ENCODE data around the gene CELF6.
A peak's percentile ranks its signal among the peaks of the same experiment; 100 is the strongest.
"Not testable (repeated sequence)": the region's sequence is repeated elsewhere in the genome, so short reads cannot be mapped to it uniquely, and the experiment has no call there.

Gene CELF6

DNA sequence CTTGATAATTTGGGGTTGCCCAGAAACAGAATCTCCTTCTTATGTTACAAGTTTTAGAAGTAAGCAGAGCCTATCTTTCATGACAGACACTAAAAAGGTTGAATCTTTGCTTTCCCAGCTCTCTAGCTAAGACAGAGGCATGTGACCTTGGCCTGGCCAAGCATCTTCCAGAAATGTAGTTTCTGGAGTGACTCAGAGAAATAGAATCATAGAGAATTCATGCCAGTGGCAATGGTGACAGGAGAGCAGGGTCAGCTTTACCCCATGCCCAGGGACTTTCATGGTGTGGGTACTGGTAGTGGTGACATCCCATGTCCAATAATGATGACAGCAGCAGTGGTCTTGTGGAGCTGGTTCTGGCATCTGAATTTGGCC is 43.6 kb downstream of the CELF6 start:
- Histone ChIP-seq H3K9me2 (replicated peaks; ENCODE audit: control insufficient read depth, low read length) (0 out of 2 replicates have a peak, but pooled peaks cover 2% of the 10 kb centered on the region), H3K27me3 (ENCODE audit: control insufficient read depth, low read length) (peaks cover 3% of the 10 kb centered on the region), H3K4me3 (ENCODE audit: low read length) (no peak overlapping the region), H3K79me2 (ENCODE audit: control insufficient read depth, low read length) (peaks cover 17% of the 10 kb centered on the region), H3K4me2 (ENCODE audit: low read length) (no peak overlapping the region), H3K27ac (ENCODE audit: low read depth, low read length) (no peak overlapping the region), H3K4me1 (ENCODE audit: control insufficient read depth, low read length) (peaks cover 14% of the 10 kb centered on the region), H3F3A (ENCODE audit: control insufficient read depth, insufficient read depth) (no peaks in the 10 kb centered on the region), H4K20me1 (ENCODE audit: control insufficient read depth, insufficient read depth, low read depth, low read length) (no peaks in the 10 kb centered on the region), H3K36me3 (ENCODE audit: control insufficient read depth, low read length) (peaks cover 6% of the 10 kb centered on the region; the same call in 1 of the 2 replicates), H3K9me3 (ENCODE audit: control insufficient read depth, insufficient read depth, low read length) (no peaks in the 10 kb centered on the region)
- TF ChIP-seq EZH2phosphoT487 (IDR thresholded peaks at IDR 0.05; ENCODE audit: borderline replicate concordance, low read length), result no peak
- TF ChIP-seq, protein P1, sequence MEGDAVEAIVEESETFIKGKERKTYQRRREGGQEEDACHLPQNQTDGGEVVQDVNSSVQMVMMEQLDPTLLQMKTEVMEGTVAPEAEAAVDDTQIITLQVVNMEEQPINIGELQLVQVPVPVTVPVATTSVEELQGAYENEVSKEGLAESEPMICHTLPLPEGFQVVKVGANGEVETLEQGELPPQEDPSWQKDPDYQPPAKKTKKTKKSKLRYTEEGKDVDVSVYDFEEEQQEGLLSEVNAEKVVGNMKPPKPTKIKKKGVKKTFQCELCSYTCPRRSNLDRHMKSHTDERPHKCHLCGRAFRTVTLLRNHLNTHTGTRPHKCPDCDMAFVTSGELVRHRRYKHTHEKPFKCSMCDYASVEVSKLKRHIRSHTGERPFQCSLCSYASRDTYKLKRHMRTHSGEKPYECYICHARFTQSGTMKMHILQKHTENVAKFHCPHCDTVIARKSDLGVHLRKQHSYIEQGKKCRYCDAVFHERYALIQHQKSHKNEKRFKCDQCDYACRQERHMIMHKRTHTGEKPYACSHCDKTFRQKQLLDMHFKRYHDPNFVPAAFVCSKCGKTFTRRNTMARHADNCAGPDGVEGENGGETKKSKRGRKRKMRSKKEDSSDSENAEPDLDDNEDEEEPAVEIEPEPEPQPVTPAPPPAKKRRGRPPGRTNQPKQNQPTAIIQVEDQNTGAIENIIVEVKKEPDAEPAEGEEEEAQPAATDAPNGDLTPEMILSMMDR (IDR thresholded peaks at IDR 0.05; ENCODE audit: low read depth, low read length, poor library complexity, severe bottlenecking), result no peak

- H3K36me3 ChIP-seq (ENCODE audit: control insufficient read depth, low read length), result peaks cover 11% of the 10 kb centered on the region
- H3K9me2 ChIP-seq (replicated peaks; ENCODE audit: control insufficient read depth, low read length); H3F3A ChIP-seq (ENCODE audit: control insufficient read depth, insufficient read depth); H3K27ac ChIP-seq (ENCODE audit: low read depth, low read length); H3K4me3 ChIP-seq (ENCODE audit: low read length); H4K20me1 ChIP-seq (ENCODE audit: control insufficient read depth, insufficient read depth, low read depth, low read length); H3K9me3 ChIP-seq (ENCODE audit: control insufficient read depth, insufficient read depth, low read length); H3K4me2 ChIP-seq (ENCODE audit: low read length); H3K27me3 ChIP-seq (ENCODE audit: control insufficient read depth, low read length): not testable (repeated sequence)
- H3K4me1 ChIP-seq (ENCODE audit: control insufficient read depth, low read length), result peaks cover 19% of the 10 kb centered on the region
- peaks cover 22% of the 10 kb centered on the region for H3K79me2 ChIP-seq (ENCODE audit: control insufficient read depth, low read length)
Observed at GRCh38 chr15:72275635-72276325, 44.2 kb downstream of the CELF6 start.

DNA sequence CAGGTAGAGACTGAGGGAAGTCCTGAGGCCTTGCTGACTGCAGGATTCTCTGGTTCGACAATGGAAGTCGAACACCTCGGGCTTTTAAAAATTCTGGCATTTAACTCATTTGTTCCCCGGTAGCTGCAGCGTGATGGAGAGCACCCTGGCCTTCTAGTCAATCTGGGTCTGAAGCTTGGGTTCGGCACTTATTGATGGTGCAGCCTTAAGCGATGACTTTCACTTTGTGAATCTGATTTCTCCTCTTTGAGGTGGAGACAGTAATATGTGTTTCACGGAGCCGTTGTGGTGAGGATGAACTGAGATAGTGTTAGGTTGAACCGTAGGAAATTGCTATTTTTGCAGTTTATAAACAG is 47.0 kb downstream of the CELF6 start:
- H3F3A ChIP-seq (ENCODE audit: control insufficient read depth, insufficient read depth), result 0 out of 2 replicates have a peak, but pooled peaks cover 3% of the 10 kb centered on the region
- H3K4me1 ChIP-seq (ENCODE audit: control insufficient read depth, low read length), result peaks cover 29% of the 10 kb centered on the region
- no peak for TF ChIP-seq EZH2phosphoT487 (IDR thresholded peaks at IDR 0.05; ENCODE audit: borderline replicate concordance, low read length)
- TF ChIP-seq, protein P1 (IDR thresholded peaks at IDR 0.05; ENCODE audit: low read depth, low read length, poor library complexity, severe bottlenecking), result no peak
- peaks cover 35% of the 10 kb centered on the region for H3K36me3 ChIP-seq (ENCODE audit: control insufficient read depth, low read length)
- H3K79me2 ChIP-seq (ENCODE audit: control insufficient read depth, low read length), result peaks cover 40% of the 10 kb centered on the region
- H3K9me3 ChIP-seq (ENCODE audit: control insufficient read depth, insufficient read depth, low read length), result no peaks in the 10 kb centered on the region
- peak overlapping the region; percentile 79 for H3K4me3 ChIP-seq (ENCODE audit: low read length)
- H3K27ac ChIP-seq (ENCODE audit: low read depth, low read length), result no peak overlapping the region
- H4K20me1 ChIP-seq (ENCODE audit: control insufficient read depth, insufficient read depth, low read depth, low read length), result no peaks in the 10 kb centered on the region
- 0 out of 2 replicates have a peak, but pooled peaks cover 2% of the 10 kb centered on the region for H3K9me2 ChIP-seq (replicated peaks; ENCODE audit: control insufficient read depth, low read length)
- no peaks in the 10 kb centered on the region; the same call in 1 of the 2 replicates for H3K27me3 ChIP-seq (ENCODE audit: control insufficient read depth, low read length)
- H3K4me2 ChIP-seq (ENCODE audit: low read length), result peak overlapping the region; percentile 90

- Histone ChIP-seq H4K20me1 (ENCODE audit: control insufficient read depth, insufficient read depth, low read depth, low read length) (no peaks in the 10 kb centered on the region), H3K9me2 (replicated peaks; ENCODE audit: control insufficient read depth, low read length) (0 out of 2 replicates have a peak, but pooled peaks cover 2% of the 10 kb centered on the region), H3F3A (ENCODE audit: control insufficient read depth, insufficient read depth) (0 out of 2 replicates have a peak, but pooled peaks cover 3% of the 10 kb centered on the region), H3K27me3 (ENCODE audit: control insufficient read depth, low read length) (no peaks in the 10 kb centered on the region; the same call in 1 of the 2 replicates), H3K4me3 (ENCODE audit: low read length) (peak within 1 kb of the TSS; percentile 90), H3K4me2 (ENCODE audit: low read length) (peak within 1 kb of the TSS; percentile 90), H3K79me2 (ENCODE audit: control insufficient read depth, low read length) (peaks cover 41% of the 10 kb centered on the region), H3K36me3 (ENCODE audit: control insufficient read depth, low read length) (peaks cover 41% of the 10 kb centered on the region), H3K4me1 (ENCODE audit: control insufficient read depth, low read length) (peaks cover 29% of the 10 kb centered on the region), H3K9me3 (ENCODE audit: control insufficient read depth, insufficient read depth, low read length) (no peaks in the 10 kb centered on the region), H3K27ac (ENCODE audit: low read depth, low read length) (peak within 1 kb of the TSS; percentile 38)
- TF ChIP-seq, protein P1 (IDR thresholded peaks at IDR 0.05; ENCODE audit: low read depth, low read length, poor library complexity, severe bottlenecking), result peak; percentile 68
- TF ChIP-seq EZH2phosphoT487 (IDR thresholded peaks at IDR 0.05; ENCODE audit: borderline replicate concordance, low read length), result no peak
Observed at GRCh38 chr15:72272213-72272996, 47.6 kb downstream of the CELF6 start, which contains the start of gene PARP6. Gene PARP6, minus strand, starts transcription at chr15:72272554. Its CDS starts 5,077 bp downstream, at chr15:72267477.
